AG20443 (cell line): ENCODE results near the gene RGMB.
A peak's percentile ranks its signal among the peaks of the same experiment; 100 is the strongest.

Experiments used
- DNase-seq: peaks from one replicate; pipeline ENCODE4 v3.0.0; 2012; ENCODE audit warnings: low spot score, mixed read lengths

The RGMB gene

GRCh38 chr5:98785244-98785643 lies 11.8 kb downstream of the RGMB start:
- DNase-seq = no peak

DNA sequence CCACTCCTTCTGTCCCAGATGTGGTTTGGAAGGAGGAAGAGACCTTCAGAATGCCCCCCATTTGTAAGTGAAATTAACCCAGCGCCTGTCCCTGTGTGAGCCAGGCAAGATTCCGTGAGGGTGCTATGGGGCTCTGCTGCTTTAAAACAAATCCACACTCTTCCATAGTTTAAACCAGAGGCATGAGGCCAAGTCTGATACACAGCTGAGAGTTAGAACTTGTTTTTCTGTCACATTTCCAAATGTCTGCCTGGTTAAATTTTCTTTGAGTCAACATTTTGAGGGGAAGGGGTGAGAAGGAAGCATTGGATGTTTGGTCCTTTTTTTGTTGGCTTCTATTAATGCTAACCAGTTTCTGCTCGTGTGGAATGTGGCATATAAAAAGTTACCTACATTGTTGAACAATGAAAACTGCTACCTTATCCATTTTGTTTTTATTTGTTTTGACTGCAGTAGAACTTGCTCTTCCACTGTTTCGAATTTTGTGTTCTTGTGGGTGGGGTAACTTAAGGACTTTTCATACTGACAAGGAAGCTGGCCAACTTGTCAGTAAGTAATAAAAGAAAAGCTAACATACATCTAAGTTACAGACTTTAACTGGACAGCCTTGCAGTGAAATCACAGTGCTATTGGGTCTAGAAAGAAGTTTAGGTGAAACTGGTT lies 12.9 kb downstream of the RGMB start:
- DNase-seq = no peak

- DNase-seq = no peak
These were observed 13.8 kb downstream of the RGMB start for GRCh38 chr5:98787131-98787719.

GRCh38 chr5:98789029-98789428 lies 15.6 kb downstream of the RGMB start:
- no peak for DNase-seq

DNA sequence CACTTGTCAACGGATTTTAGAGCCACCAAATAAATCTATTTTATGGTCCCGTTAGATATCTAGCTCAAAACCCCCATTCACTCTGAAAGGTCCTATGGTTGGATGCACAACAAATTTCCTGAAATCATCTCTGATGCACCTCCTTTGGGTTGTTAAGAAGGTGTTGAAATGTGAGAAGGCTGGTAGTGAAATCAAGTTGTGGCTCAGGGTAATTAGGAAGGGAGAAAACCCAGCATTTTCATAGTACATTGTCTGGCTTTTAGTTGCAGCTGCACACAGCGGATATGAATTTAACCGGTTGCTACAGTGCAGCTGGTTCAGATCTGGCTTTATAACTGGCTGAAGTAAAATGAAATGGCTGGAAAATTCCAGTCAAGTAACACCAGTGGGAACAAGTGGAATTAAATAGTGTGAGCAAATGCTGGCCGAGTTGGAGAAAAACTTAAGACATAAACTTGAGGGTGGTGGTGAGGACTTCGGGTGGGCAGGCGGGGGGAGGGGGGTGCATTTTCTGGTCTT lies 17.6 kb downstream of the RGMB start:
- no peak for DNase-seq

GRCh38 chr5:98791898-98792580 lies 18.6 kb downstream of the RGMB start:
- DNase-seq = no peak

- no peak for DNase-seq
These were observed 19.8 kb downstream of the RGMB start for GRCh38 chr5:98793223-98793622.

DNA sequence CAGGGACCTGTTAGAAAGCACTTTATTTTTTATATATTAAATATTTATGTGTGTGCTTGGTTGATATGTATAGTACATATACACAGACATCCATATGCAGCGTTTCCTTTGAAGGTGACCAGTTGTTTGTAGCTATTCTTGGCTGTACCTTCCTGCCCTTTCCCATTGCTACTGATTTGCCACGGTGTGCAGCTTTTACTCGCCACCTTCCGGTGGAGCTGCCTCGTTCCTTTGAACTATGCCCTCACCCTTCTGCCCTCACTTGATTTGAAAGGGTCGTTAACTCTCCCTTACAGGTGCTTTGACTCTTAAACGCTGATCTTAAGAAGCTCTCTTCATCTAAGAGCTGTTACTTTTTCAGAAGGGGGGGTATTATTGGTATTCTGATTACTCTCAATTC lies 20.5 kb downstream of the RGMB start:
- no peak for DNase-seq

- no peak for DNase-seq
These were observed 21.1 kb downstream of the RGMB start for GRCh38 chr5:98794414-98795080.

GRCh38 chr5:98795243-98795642 lies 21.8 kb downstream of the RGMB start:
- no peak for DNase-seq

DNA sequence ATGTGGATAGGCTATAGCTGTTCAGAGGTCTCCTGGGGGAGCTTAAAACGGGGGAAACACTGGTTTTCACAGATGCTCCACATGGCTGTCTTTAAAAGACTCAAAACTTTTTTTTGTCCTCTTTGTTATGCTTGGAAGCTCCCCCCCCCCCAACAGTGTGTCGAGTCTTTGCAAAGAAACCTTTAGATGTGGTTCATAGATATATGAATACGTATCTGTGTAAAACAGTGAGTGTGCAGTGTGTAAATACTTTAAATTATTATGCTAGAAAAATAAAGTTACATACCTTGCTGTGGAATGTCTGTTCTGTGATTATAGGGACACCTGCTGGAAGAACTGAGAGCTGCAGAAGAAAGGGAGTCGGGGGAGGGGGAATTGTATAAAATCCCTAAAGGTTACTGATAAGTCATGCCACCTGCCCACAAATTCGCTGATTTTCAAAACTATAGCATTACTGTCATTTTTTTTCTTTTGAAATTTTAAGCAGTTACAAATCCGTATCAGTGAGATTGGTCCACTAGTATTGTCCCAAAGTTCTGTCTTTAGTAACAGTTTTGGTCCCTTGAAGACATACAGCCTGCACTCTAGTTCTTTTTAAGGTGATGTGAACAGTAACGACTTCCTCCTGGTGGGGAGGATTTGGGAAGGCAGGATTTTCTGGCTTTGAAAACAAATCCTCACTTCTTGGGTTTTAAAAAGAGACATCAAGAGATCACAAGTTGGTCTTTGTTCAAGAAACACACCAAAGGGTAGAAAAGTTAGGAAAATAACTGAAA lies 22.9 kb downstream of the RGMB start:
- peak; percentile 66 for DNase-seq

DNA sequence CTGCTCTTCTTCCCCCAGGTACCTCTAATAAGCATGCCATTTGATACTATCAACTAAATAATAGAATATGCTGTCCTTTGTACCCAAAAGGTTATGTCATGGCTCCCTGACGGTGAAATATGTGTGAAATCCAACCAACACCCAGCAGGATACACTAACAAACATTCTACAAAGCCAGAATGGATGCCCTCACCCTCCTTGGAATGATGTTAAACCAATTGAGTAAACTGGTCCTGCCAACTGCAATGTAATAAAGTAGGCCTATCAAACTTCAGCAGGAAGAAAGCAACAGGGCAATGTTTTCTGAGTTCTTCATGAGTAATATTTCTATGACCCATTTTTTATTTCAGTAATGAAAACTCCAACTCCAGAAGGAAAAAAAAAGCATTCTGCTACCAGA lies 24.9 kb downstream of the RGMB start:
- no peak for DNase-seq

GRCh38 chr5:98798847-98799246 lies 25.4 kb downstream of the RGMB start:
- no peak for DNase-seq

DNA sequence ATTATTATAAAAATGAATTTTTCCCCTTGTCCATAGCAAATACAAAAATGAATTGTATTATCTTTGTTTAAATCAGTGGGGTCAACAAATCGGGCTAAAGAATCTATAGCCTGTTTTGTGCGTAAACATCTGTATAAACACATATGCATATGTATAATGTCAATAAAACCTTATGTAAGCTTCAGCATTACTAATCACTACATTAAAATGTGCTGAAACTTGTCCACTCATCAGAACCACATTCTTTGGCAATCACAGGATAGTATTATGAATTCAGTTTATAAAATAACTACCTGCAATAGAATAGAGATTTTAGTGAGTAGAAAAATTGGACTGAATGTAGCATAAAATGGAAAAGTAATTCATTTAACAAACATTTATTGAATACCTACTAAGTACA lies 30.6 kb downstream of the RGMB start:
- no peak for DNase-seq

GRCh38 chr5:98805070-98805469 lies 31.6 kb downstream of the RGMB start:
- DNase-seq = no peak

- DNase-seq = no peak
These were observed 34.3 kb downstream of the RGMB start for GRCh38 chr5:98807806-98808205.

GRCh38 chr5:98810206-98810605 lies 36.7 kb downstream of the RGMB start:
- no peak for DNase-seq

GRCh38 chr5:98813755-98814154 lies 40.3 kb downstream of the RGMB start:
- DNase-seq = no peak

GRCh38 chr5:98816582-98817222 lies 43.2 kb downstream of the RGMB start:
- DNase-seq = no peak

GRCh38 chr5:98825582-98826375 lies 52.3 kb downstream of the RGMB start:
- DNase-seq = no peak

DNA sequence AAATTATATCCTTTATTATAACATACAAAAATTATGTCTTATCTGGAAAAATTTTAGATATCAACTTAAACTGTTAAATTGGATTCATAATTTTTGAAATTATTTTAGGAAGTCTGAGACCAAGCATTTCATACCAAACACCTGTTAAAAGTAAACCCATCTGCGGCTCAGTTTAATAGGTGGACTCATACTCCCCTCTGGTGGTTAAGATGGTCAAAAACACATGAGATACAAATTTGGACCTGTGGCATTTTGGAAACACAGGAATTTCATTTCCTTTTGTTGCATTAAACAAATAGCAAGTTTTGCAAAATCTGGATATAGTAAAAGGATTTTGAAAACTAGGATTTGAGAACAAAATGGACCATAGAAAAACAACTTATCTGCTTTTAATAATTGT lies 53.7 kb downstream of the RGMB start:
- DNase-seq = peak; percentile 65
